GM15510 (cell line): Measurements from ENCODE around the gene ALDH16A1.

Source experiments
- POLR2A ChIP-seq: IDR thresholded peaks from 3 replicates; pipeline ENCODE4 v1.6.1; 2011; ENCODE audit warnings: borderline replicate concordance; ENCODE audit not compliant: insufficient read length; ENCODE audit errors: extremely low read depth

ALDH16A1 gene

GRCh38 chr19:49420227-49420626, 32.8 kb upstream of the ALDH16A1 start:
- no peak for TF ChIP-seq POLR2A

GRCh38 chr19:49421039-49421877, 31.8 kb upstream of the ALDH16A1 start:
- TF ChIP-seq POLR2A = no peak

GRCh38 chr19:49421878-49422202, 31.2 kb upstream of the ALDH16A1 start:
- no peak for TF ChIP-seq POLR2A

- no peak for TF ChIP-seq POLR2A
Observed at GRCh38 chr19:49422407-49423070, 30.5 kb upstream of the ALDH16A1 start.

- TF ChIP-seq POLR2A = no peak
Observed at GRCh38 chr19:49423071-49423984, 29.7 kb upstream of the ALDH16A1 start, which contains the start of gene PTH2. TSS of gene PTH2 (minus strand) at chr19:49423441. CDS start at chr19:49423339, 102 bp downstream.

- TF ChIP-seq POLR2A = no peak
Observed at GRCh38 chr19:49423985-49424303, 29.1 kb upstream of the ALDH16A1 start.

- TF ChIP-seq POLR2A = no peak
Observed at GRCh38 chr19:49425178-49425577, 27.8 kb upstream of the ALDH16A1 start, which contains the start of gene GFY. TSS of gene GFY (plus strand) at chr19:49425388. CDS start at chr19:49426431, 1,043 bp downstream.

GRCh38 chr19:49425922-49426592, 27.0 kb upstream of the ALDH16A1 start:
- no peak for TF ChIP-seq POLR2A

GRCh38 chr19:49427339-49427738, 25.7 kb upstream of the ALDH16A1 start:
- TF ChIP-seq POLR2A = no peak

GRCh38 chr19:49427855-49428546, 25.0 kb upstream of the ALDH16A1 start:
- TF ChIP-seq POLR2A = no peak

- TF ChIP-seq POLR2A = no peak
Observed at GRCh38 chr19:49428547-49429451, 24.2 kb upstream of the ALDH16A1 start.

- no peak for TF ChIP-seq POLR2A
Observed at GRCh38 chr19:49430172-49430677, 22.8 kb upstream of the ALDH16A1 start.
